Measurements from ENCODE around the gene CUL3.
A peak's percentile ranks its signal among the peaks of the same experiment; 100 is the strongest.
"Not testable (repeated sequence)": the region's sequence is repeated elsewhere in the genome, so short reads cannot be mapped to it uniquely, and the experiment has no call there.

The CUL3 gene

GRCh38 chr2:224543939-224544338, 41.2 kb downstream of the CUL3 start:
- no peak for DNase-seq
- TF ChIP-seq POLR2A (IDR thresholded peaks at IDR 0.05; ENCODE audit: low read length) (no peak), GATA1 (IDR thresholded peaks at IDR 0.05; ENCODE audit: low read depth, low read length) (no peak)

GRCh38 chr2:224538561-224539138, 46.5 kb downstream of the CUL3 start:
- DNase-seq = no peak
- TF ChIP-seq POLR2A (IDR thresholded peaks at IDR 0.05; ENCODE audit: low read length) (no peak), GATA1 (IDR thresholded peaks at IDR 0.05; ENCODE audit: low read depth, low read length) (no peak)

GRCh38 chr2:224532931-224533330, 52.2 kb downstream of the CUL3 start:
- no peak for DNase-seq

GRCh38 chr2:224532441-224532840, 52.7 kb downstream of the CUL3 start:
- no peak for TF ChIP-seq GATA1 (IDR thresholded peaks at IDR 0.05; ENCODE audit: low read depth, low read length)
- no peak for TF ChIP-seq POLR2A (IDR thresholded peaks at IDR 0.05; ENCODE audit: low read length)
- no peak for DNase-seq

More at GRCh38 chr2:224532931-224533330, 52.2 kb downstream of the CUL3 start:
- TF ChIP-seq POLR2A (IDR thresholded peaks at IDR 0.05; ENCODE audit: low read length) = no peak
- TF ChIP-seq GATA1 (IDR thresholded peaks at IDR 0.05; ENCODE audit: low read depth, low read length) = no peak

GRCh38 chr2:224528171-224528570, 57.0 kb downstream of the CUL3 start:
- TF ChIP-seq GATA1 (IDR thresholded peaks at IDR 0.05; ENCODE audit: low read depth, low read length) (no peak), POLR2A (IDR thresholded peaks at IDR 0.05; ENCODE audit: low read length) (no peak)
- DNase-seq = no peak

- no peak for DNase-seq
- TF ChIP-seq GATA1 (IDR thresholded peaks at IDR 0.05; ENCODE audit: low read depth, low read length) = no peak
- TF ChIP-seq POLR2A (IDR thresholded peaks at IDR 0.05; ENCODE audit: low read length) = no peak
Observed at GRCh38 chr2:224525774-224526173, 59.4 kb downstream of the CUL3 start.

- DNase-seq = no peak
- TF ChIP-seq GATA1 (IDR thresholded peaks at IDR 0.05; ENCODE audit: low read depth, low read length) (no peak), POLR2A (IDR thresholded peaks at IDR 0.05; ENCODE audit: low read length) (no peak)
Observed at GRCh38 chr2:224524657-224525056, 60.5 kb downstream of the CUL3 start.

GRCh38 chr2:224523626-224524577, 61.3 kb downstream of the CUL3 start:
- DNase-seq = peak in 1 of 2 experiments; percentile 18
- no peak for TF ChIP-seq GATA1 (IDR thresholded peaks at IDR 0.05; ENCODE audit: low read depth, low read length)
- no peak for TF ChIP-seq POLR2A (IDR thresholded peaks at IDR 0.05; ENCODE audit: low read length)

- DNase-seq = not testable (repeated sequence)
Observed at GRCh38 chr2:224522483-224522882, 62.7 kb downstream of the CUL3 start.

GRCh38 chr2:224520064-224520463, 65.1 kb downstream of the CUL3 start:
- DNase-seq = peak; percentile 4 to 11
- TF ChIP-seq GATA1 (IDR thresholded peaks at IDR 0.05; ENCODE audit: low read depth, low read length) (no peak), POLR2A (IDR thresholded peaks at IDR 0.05; ENCODE audit: low read length) (no peak)

GRCh38 chr2:224518806-224519580, 66.2 kb downstream of the CUL3 start:
- no peak for TF ChIP-seq GATA1 (IDR thresholded peaks at IDR 0.05; ENCODE audit: low read depth, low read length)
- TF ChIP-seq POLR2A (IDR thresholded peaks at IDR 0.05; ENCODE audit: low read length) = no peak

GRCh38 chr2:224517963-224518362, 67.2 kb downstream of the CUL3 start:
- DNase-seq = peak in 1 of 2 experiments; percentile 5
- TF ChIP-seq GATA1 (IDR thresholded peaks at IDR 0.05; ENCODE audit: low read depth, low read length) (no peak), POLR2A (IDR thresholded peaks at IDR 0.05; ENCODE audit: low read length) (no peak)

More at GRCh38 chr2:224518806-224519580, 66.2 kb downstream of the CUL3 start:
- no peak for DNase-seq

GRCh38 chr2:224516393-224516792, 68.8 kb downstream of the CUL3 start:
- DNase-seq = not testable (repeated sequence)

GRCh38 chr2:224513991-224514390, 71.2 kb downstream of the CUL3 start:
- no peak for DNase-seq
- TF ChIP-seq GATA1 (IDR thresholded peaks at IDR 0.05; ENCODE audit: low read depth, low read length) (no peak), POLR2A (IDR thresholded peaks at IDR 0.05; ENCODE audit: low read length) (no peak)

Measured in erythroblast (primary cell).